H9 (cell line): ENCODE data around the gene SHISA3. TPM values are rescaled to one million over a fixed set of nuclear protein-coding genes. Genes with fewer than 3 reads are reported as not detected.

Experiments
- DNase-seq: peaks from one replicate; pipeline ENCODE4 v3.0.0-alpha.2; 2017
- H2AFZ ChIP-seq: one replicate; pipeline ENCODE4 v1.6.1; 2013; ENCODE audit warnings: mild to moderate bottlenecking, low read length, control low read depth, moderate library complexity
- H2AK5ac ChIP-seq: 2 replicates; pipeline ENCODE4 v1.6.1; 2013; ENCODE audit warnings: low read length, control low read depth, mixed read lengths; ENCODE audit not compliant: insufficient read length
- H2BK120ac ChIP-seq: one replicate; pipeline ENCODE4 v1.6.1; 2013; ENCODE audit warnings: low read depth, mild to moderate bottlenecking, low read length, control low read depth, inconsistent platforms; ENCODE audit not compliant: poor library complexity, severe bottlenecking
- H2BK12ac ChIP-seq: 2 replicates; pipeline ENCODE4 v1.6.1; 2013; ENCODE audit warnings: low read length, control low read depth, mixed read lengths, low read depth; ENCODE audit not compliant: insufficient read length
- H2BK15ac ChIP-seq: 2 replicates; pipeline ENCODE4 v1.6.1; 2013; ENCODE audit warnings: low read depth, low read length, control low read depth
- H2BK20ac ChIP-seq: one replicate; pipeline ENCODE4 v1.6.1; 2013; ENCODE audit warnings: low read depth, mild to moderate bottlenecking, low read length, control low read depth, inconsistent platforms; ENCODE audit not compliant: poor library complexity, severe bottlenecking
- H2BK5ac ChIP-seq: 2 replicates; pipeline ENCODE4 v1.6.1; 2013; ENCODE audit warnings: low read length, control low read depth, mixed read lengths; ENCODE audit not compliant: insufficient read length
- H3K14ac ChIP-seq: 2 replicates; pipeline ENCODE4 v1.6.1; 2013; ENCODE audit warnings: low read length, control low read depth; ENCODE audit not compliant: insufficient read depth
- H3K18ac ChIP-seq: 2 replicates; pipeline ENCODE4 v1.6.1; 2013; ENCODE audit warnings: low read depth, mild to moderate bottlenecking, mixed read lengths, low read length, control low read depth; ENCODE audit not compliant: insufficient read length
- H3K23ac ChIP-seq: 2 replicates; pipeline ENCODE4 v1.6.1; 2013; ENCODE audit warnings: low read length, control low read depth, mixed read lengths, low read depth; ENCODE audit not compliant: insufficient read length
- H3K23me2 ChIP-seq: 2 replicates; pipeline ENCODE4 v1.6.1; 2013; ENCODE audit warnings: low read depth, mild to moderate bottlenecking, mixed read lengths, low read length, control low read depth; ENCODE audit not compliant: insufficient read length, poor library complexity, severe bottlenecking
- H3K27ac ChIP-seq: 2 replicates; pipeline ENCODE4 v1.5.1; 2013; ENCODE audit warnings: low read length, control low read depth, mixed read lengths, low read depth; ENCODE audit not compliant: insufficient read length
- H3K27me3 ChIP-seq: 2 replicates; pipeline ENCODE4 v1.6.1; 2013; ENCODE audit warnings: low read length, control low read depth, inconsistent platforms; ENCODE audit not compliant: insufficient read depth
- H3K4ac ChIP-seq: 2 replicates; pipeline ENCODE4 v1.6.1; 2013; ENCODE audit warnings: low read depth, mild to moderate bottlenecking, control low read depth, inconsistent platforms, low read length, moderate library complexity
- H3K4me1 ChIP-seq: 2 replicates; pipeline ENCODE4 v1.6.1; 2013; ENCODE audit warnings: low read length, control low read depth, inconsistent platforms; ENCODE audit not compliant: insufficient read depth
- H3K4me2 ChIP-seq: 2 replicates; pipeline ENCODE4 v1.6.1; 2013; ENCODE audit warnings: low read length, control low read depth, mixed read lengths; ENCODE audit not compliant: insufficient read length, insufficient read depth
- H3K56ac ChIP-seq: 2 replicates; pipeline ENCODE4 v1.6.1; 2013; ENCODE audit warnings: low read depth, mild to moderate bottlenecking, mixed read lengths, low read length, control low read depth; ENCODE audit not compliant: insufficient read length
- H3K79me1 ChIP-seq: 2 replicates; pipeline ENCODE4 v1.6.1; 2013; ENCODE audit warnings: low read depth, mild to moderate bottlenecking, moderate library complexity, low read length, control low read depth, inconsistent platforms; ENCODE audit not compliant: insufficient read depth, poor library complexity, severe bottlenecking
- H3K79me2 ChIP-seq: 2 replicates; pipeline ENCODE4 v1.6.1; 2013; ENCODE audit warnings: low read length, control low read depth, inconsistent platforms; ENCODE audit not compliant: insufficient read depth
- H3K9ac ChIP-seq: 2 replicates; pipeline ENCODE4 v1.6.1; 2013; ENCODE audit warnings: low read length, control low read depth, mixed read lengths; ENCODE audit not compliant: insufficient read length; ENCODE audit errors: extremely low read depth
- H3K9me3 ChIP-seq: one replicate; pipeline ENCODE4 v1.6.1; 2013; ENCODE audit warnings: low read depth, low read length, inconsistent platforms; ENCODE audit not compliant: control insufficient read depth
- H3T11ph ChIP-seq: one replicate; pipeline ENCODE4 v1.6.1; 2013; ENCODE audit warnings: mild to moderate bottlenecking, low read length, control low read depth, inconsistent platforms
- H4K20me1 ChIP-seq: one replicate; pipeline ENCODE4 v1.6.1; 2013; ENCODE audit not compliant: control insufficient read depth, insufficient read length, insufficient read depth
- H4K5ac ChIP-seq: 2 replicates; pipeline ENCODE4 v1.6.1; 2013; ENCODE audit warnings: low read depth, mild to moderate bottlenecking, mixed read lengths, low read length, control low read depth; ENCODE audit not compliant: insufficient read length
- H4K8ac ChIP-seq: replicated peaks from 2 replicates; pipeline ENCODE4 v1.6.1; 2013; ENCODE audit warnings: low read length, control low read depth, mixed read lengths, low read depth; ENCODE audit not compliant: insufficient read length
- H4K91ac ChIP-seq: 2 replicates; pipeline ENCODE4 v1.6.1; 2013; ENCODE audit warnings: low read depth, mild to moderate bottlenecking, moderate library complexity, mixed read lengths, low read length, control low read depth; ENCODE audit not compliant: insufficient read length
- H3K27ac Mint-ChIP-seq, 3 experiments: 2 replicates in 2 of 3; 3 replicates in 1 of 3; pipeline ENCODE4 v1.8.0; 2020 to 2021; ENCODE audit warnings: mixed read lengths in 3 of 3, mild to moderate bottlenecking in 1 of 3, moderate library complexity in 1 of 3
- H3K27me3 Mint-ChIP-seq: 2 replicates; pipeline ENCODE4 v1.8.0; 2021; ENCODE audit warnings: low read depth, mild to moderate bottlenecking, moderate library complexity, mixed read lengths
- H3K36me3 Mint-ChIP-seq, 3 experiments: 2 replicates in 2 of 3; 3 replicates in 1 of 3; pipeline ENCODE4 v1.8.0; 2020 to 2021; ENCODE audit warnings: low read depth in 3 of 3, mixed read lengths in 3 of 3; ENCODE audit not compliant: insufficient read depth in 1 of 3
- H3K4me1 Mint-ChIP-seq, 2 experiments: 2 replicates each; pipeline ENCODE4 v1.8.0; 2020; ENCODE audit warnings: mixed read lengths in 2 of 2
- H3K4me3 Mint-ChIP-seq, 2 experiments: 2 replicates in 1 of 2; 3 replicates in 1 of 2; pipeline ENCODE4 v1.8.0; 2020 to 2021; ENCODE audit warnings: mild to moderate bottlenecking in 2 of 2, mixed read lengths in 2 of 2, moderate library complexity in 1 of 2
- H3K9me3 Mint-ChIP-seq, 2 experiments: 2 replicates in 1 of 2; 3 replicates in 1 of 2; pipeline ENCODE4 v1.8.0; 2020; ENCODE audit warnings: mild to moderate bottlenecking in 2 of 2, mixed read lengths in 2 of 2, moderate library complexity in 1 of 2
- CTCF ChIP-seq: fragments of 200-600 bp; sonication (generic); conservative IDR thresholded peaks from 3 replicates; pipeline ENCODE4 v1.8.0; 2021; ENCODE audit warnings: antibody characterized with exemption, mild to moderate bottlenecking
- whole genome bisulfite sequencing: extraction: QIAGEN DNeasy Blood & Tissue Kit; methylation state at CpG from one replicate; pipeline ENCODE4 v1.1.7; 2013; ENCODE audit warnings: missing lambda C conversion rate, low lambda C conversion rate, mixed read lengths; ENCODE audit not compliant: insufficient read length; ENCODE audit errors: extremely low coverage; 5-methylcytosine and 5-hydroxymethylcytosine counted together
- total RNA-seq: library from RNA; stranded (reverse); gene quantifications from 2 replicates; pipeline ENCODE4 v1.2.1, GENCODE V29; 2021

The SHISA3 gene
- total RNA-seq, 1 experiment from 2014 or later: 1.7 TPM

- no peaks in the 10 kb centered on the region for H3K9me3 ChIP-seq
- H4K5ac ChIP-seq: no peak overlapping the region
- no peaks in the 10 kb centered on the region for H3K27me3 Mint-ChIP-seq
- H3K14ac ChIP-seq: no peak overlapping the region
- H3K4me1 ChIP-seq: peaks cover 3% of the 10 kb centered on the region; the same call in 1 of the 2 replicates
- DNase-seq: no peak
- no peak overlapping the region for H3K18ac ChIP-seq
- no peak overlapping the region for H3T11ph ChIP-seq
- H2BK5ac ChIP-seq: no peak overlapping the region
- no peak overlapping the region for H3K56ac ChIP-seq
- no peaks in the 10 kb centered on the region; the same call in 1 of the 2 replicates for H3K79me2 ChIP-seq
- no peaks in the 10 kb centered on the region; the same call in 1 of the 2 replicates for H3K27me3 ChIP-seq
- no peak overlapping the region for H3K27ac Mint-ChIP-seq
- no peaks in the 10 kb centered on the region for H4K20me1 ChIP-seq
- H3K9me3 Mint-ChIP-seq: 0 out of 5 replicates have a peak, but pooled peaks cover 0 to 1% of the 10 kb centered on the region in 2 experiments
- no peak for TF ChIP-seq CTCF
- H2BK120ac ChIP-seq: no peak overlapping the region
- H3K4me3 Mint-ChIP-seq: no peak overlapping the region
- no peak overlapping the region for H2AK5ac ChIP-seq
- H3K23me2 ChIP-seq: no peaks in the 10 kb centered on the region
- H4K91ac ChIP-seq: no peak overlapping the region
- no peak overlapping the region for H3K9ac ChIP-seq
- no peak overlapping the region for H3K4ac ChIP-seq
- H2BK20ac ChIP-seq: no peak overlapping the region
- H3K79me1 ChIP-seq: no peaks in the 10 kb centered on the region
- H2BK15ac ChIP-seq: no peak overlapping the region
- H2AFZ ChIP-seq: no peak overlapping the region
- H3K4me1 Mint-ChIP-seq: peaks cover 10 to 17% of the 10 kb centered on the region in 2 experiments
- no peak overlapping the region for H3K4me2 ChIP-seq
- H3K27ac ChIP-seq: no peak overlapping the region
- H4K8ac ChIP-seq: no peak overlapping the region
- no peak overlapping the region for H2BK12ac ChIP-seq
- WGBS: no CpG with 5 or more reads among the region's 5 CpGs
- no peak overlapping the region for H3K23ac ChIP-seq
- no peaks in the 10 kb centered on the region for H3K36me3 Mint-ChIP-seq
Measured at GRCh38 chr4:42357325-42357724, 40.0 kb upstream of the SHISA3 start.
